WTC11 (cell line): ENCODE results near the gene S100B. TPM values are rescaled to one million over a fixed set of nuclear protein-coding genes. Genes with fewer than 3 reads are reported as not detected.

Experiments used
- ATAC-seq: fragments of 200-7000 bp; cut with Tn5 transposase; 2 replicates; pipeline ENCODE4 v1.10.0; 2021; ENCODE audit warnings: mild to moderate bottlenecking, moderate library complexity
- CTCF ChIA-PET: fragments of 300-600 bp; sonication (Branson Sonifier 250); formaldehyde crosslinking; loops from one replicate; lab custom pipeline; 2021; ENCODE audit warnings: antibody characterized with exemption; lab: Charles Lee
- POLR2A ChIA-PET: fragments of 350-600 bp; sonication (Branson Sonifier 250); formaldehyde crosslinking; loops from one replicate; lab custom pipeline; 2021; ENCODE audit warnings: antibody characterized with exemption; lab: Charles Lee
- DNase-seq: peaks from one replicate; pipeline ENCODE4 v3.0.0; 2021; ENCODE audit warnings: low spot score
- H3K27ac Mint-ChIP-seq: 2 replicates; pipeline ENCODE4 v1.8.0; 2021; ENCODE audit warnings: mixed read lengths
- H3K27me3 Mint-ChIP-seq: 2 replicates; pipeline ENCODE4 v1.8.0; 2021; ENCODE audit warnings: low read depth, mild to moderate bottlenecking, moderate library complexity, mixed read lengths
- H3K36me3 Mint-ChIP-seq: 2 replicates; pipeline ENCODE4 v1.8.0; 2021; ENCODE audit warnings: mixed read lengths
- H3K4me1 Mint-ChIP-seq: 2 replicates; pipeline ENCODE4 v1.8.0; 2022; ENCODE audit warnings: mixed read lengths
- H3K4me3 Mint-ChIP-seq: 2 replicates; pipeline ENCODE4 v1.8.0; 2021; ENCODE audit warnings: mild to moderate bottlenecking, moderate library complexity, mixed read lengths
- H3K9me3 Mint-ChIP-seq: 2 replicates; pipeline ENCODE4 v1.8.0; 2021; ENCODE audit warnings: mixed read lengths
- AR ChIP-seq: fragments of 250-450 bp; sonication (Bioruptor Pico); IDR thresholded peaks from 2 replicates; pipeline ENCODE4 v1.9.0; 2021; ENCODE audit warnings: mild to moderate bottlenecking
- CREM ChIP-seq: sonication (generic); formaldehyde crosslinking; IDR thresholded peaks from 2 replicates; pipeline ENCODE4 v1.8.1; 2022; ENCODE audit warnings: mild to moderate bottlenecking, missing genetic modification reagents, moderate library complexity
- E2F5 ChIP-seq: sonication (generic); formaldehyde crosslinking; IDR thresholded peaks from 2 replicates; pipeline ENCODE4 v1.8.1; 2022; ENCODE audit warnings: mild to moderate bottlenecking, moderate library complexity, missing genetic modification reagents
- ELF4 ChIP-seq: sonication (generic); formaldehyde crosslinking; IDR thresholded peaks from 2 replicates; pipeline ENCODE4 v1.8.1; 2022; ENCODE audit warnings: low read depth, mild to moderate bottlenecking, moderate library complexity, missing genetic modification reagents
- ERG ChIP-seq: fragments of 250-450 bp; sonication (Bioruptor Pico); IDR thresholded peaks from 2 replicates; pipeline ENCODE4 v1.8.0; 2021; ENCODE audit warnings: mild to moderate bottlenecking
- ESRRA ChIP-seq: sonication (generic); formaldehyde crosslinking; IDR thresholded peaks from 2 replicates; pipeline ENCODE4 v1.8.1; 2022; ENCODE audit warnings: mild to moderate bottlenecking, missing genetic modification reagents, borderline replicate concordance
- FOXJ3 ChIP-seq: sonication (generic); formaldehyde crosslinking; IDR thresholded peaks from 2 replicates; pipeline ENCODE4 v1.9.0; 2021; ENCODE audit warnings: missing genetic modification reagents, mild to moderate bottlenecking, borderline replicate concordance
- GRHL2 ChIP-seq: fragments of 250-450 bp; sonication (Bioruptor Pico); IDR thresholded peaks from 2 replicates; pipeline ENCODE4 v1.8.0; 2022; ENCODE audit warnings: mild to moderate bottlenecking, moderate library complexity; ENCODE audit not compliant: insufficient replicate concordance, severe bottlenecking
- IRF1 ChIP-seq: sonication (generic); formaldehyde crosslinking; IDR thresholded peaks from 2 replicates; pipeline ENCODE4 v1.8.0; 2023; ENCODE audit warnings: missing genetic modification reagents
- MAX ChIP-seq: sonication (generic); formaldehyde crosslinking; IDR thresholded peaks from 2 replicates; pipeline ENCODE4 v1.8.0; 2022; ENCODE audit warnings: mild to moderate bottlenecking, missing genetic modification reagents
- NFATC4 ChIP-seq: fragments of 250-450 bp; sonication (Bioruptor Pico); IDR thresholded peaks from 2 replicates; pipeline ENCODE4 v1.9.0; 2021; ENCODE audit warnings: mild to moderate bottlenecking
- NFE2L1 ChIP-seq: sonication (generic); formaldehyde crosslinking; IDR thresholded peaks from 2 replicates; pipeline ENCODE4 v1.8.1; 2023; ENCODE audit warnings: missing genetic modification reagents
- NFYB ChIP-seq: sonication (generic); formaldehyde crosslinking; conservative IDR thresholded peaks from 2 replicates; pipeline ENCODE4 v1.8.0; 2022; ENCODE audit warnings: low read depth, missing genetic modification reagents
- NR1H2 ChIP-seq: sonication (generic); formaldehyde crosslinking; IDR thresholded peaks from 2 replicates; pipeline ENCODE4 v1.9.0; 2021; ENCODE audit warnings: mild to moderate bottlenecking, moderate library complexity, missing genetic modification reagents
- NR3C1 ChIP-seq: sonication (generic); formaldehyde crosslinking; conservative IDR thresholded peaks from 2 replicates; pipeline ENCODE4 v1.8.1; 2023; ENCODE audit warnings: low read depth, mild to moderate bottlenecking, missing genetic modification reagents
- TCF7 ChIP-seq: sonication (generic); formaldehyde crosslinking; IDR thresholded peaks from 2 replicates; pipeline ENCODE4 v1.8.0; 2022; ENCODE audit warnings: mild to moderate bottlenecking, low read depth, missing genetic modification reagents, moderate library complexity
- USF1 ChIP-seq: sonication (generic); formaldehyde crosslinking; IDR thresholded peaks from 2 replicates; pipeline ENCODE4 v1.8.0; 2022; ENCODE audit warnings: mild to moderate bottlenecking, missing genetic modification reagents
- ZNF121 ChIP-seq: sonication (generic); formaldehyde crosslinking; IDR thresholded peaks from 2 replicates; pipeline ENCODE4 v1.8.0; 2023; ENCODE audit warnings: missing genetic modification reagents
- ZNF219 ChIP-seq: sonication (generic); formaldehyde crosslinking; IDR thresholded peaks from 2 replicates; pipeline ENCODE4 v1.8.0; 2023; ENCODE audit warnings: missing genetic modification reagents, mild to moderate bottlenecking, borderline replicate concordance
- ZNF263 ChIP-seq: sonication (generic); formaldehyde crosslinking; IDR thresholded peaks from 2 replicates; pipeline ENCODE4 v1.8.1; 2022; ENCODE audit warnings: low read depth, mild to moderate bottlenecking, moderate library complexity, missing genetic modification reagents
- ZNF416 ChIP-seq: fragments of 250-450 bp; sonication (Bioruptor Pico); IDR thresholded peaks from 2 replicates; pipeline ENCODE4 v1.9.0; 2021; ENCODE audit warnings: mild to moderate bottlenecking, inconsistent platforms
- ZNF423 ChIP-seq: fragments of 250-450 bp; sonication (Bioruptor Pico); IDR thresholded peaks from 2 replicates; pipeline ENCODE4 v2.1.2; 2022; ENCODE audit warnings: mild to moderate bottlenecking, moderate library complexity
- total RNA-seq: library from RNA; stranded (reverse); gene quantifications from 3 replicates; pipeline ENCODE4 v1.2.3, GENCODE V29; 2021

The S100B gene
- total RNA-seq, 1 experiment from 2014 or later: 0.46 TPM

GRCh38 chr21:46621457-46622182 lies 16.7 kb upstream of the S100B start:
- ATAC-seq (no peak), DNase-seq (no peak)
- H3K4me1 Mint-ChIP-seq: peaks cover 19% of the 10 kb centered on the region
- no peak overlapping the region for H3K4me3 Mint-ChIP-seq
- peaks cover 23% of the 10 kb centered on the region for H3K9me3 Mint-ChIP-seq
- TF ChIP-seq NFE2L1 (no peak), TCF7 (CRISPR knock-in tag) (no peak), ERG (CRISPR knock-in tag) (no peak), ZNF219 (no peak), ZNF423 (CRISPR knock-in tag) (no peak)
- ChIA-PET POLR2A (interaction anchor here (0.6 kb wide), 2 partner anchors 14 to 54 kb away, joined by 3 to 4 read pairs; partner anchors contain the start of gene PRMT2), CTCF (interaction anchor here (0.9 to 1.4 kb wide), 2 partner anchors 13 to 198 kb away, joined by 3 to 5 read pairs; no protein-coding TSS in a partner anchor)
- H3K27ac Mint-ChIP-seq: no peak overlapping the region
- no peaks in the 10 kb centered on the region; the same call in none of the 2 replicates for H3K27me3 Mint-ChIP-seq
- peaks cover 16% of the 10 kb centered on the region for H3K36me3 Mint-ChIP-seq

- Mint-ChIP-seq H3K27me3 (no peaks in the 10 kb centered on the region; the same call in 1 of the 2 replicates), H3K9me3 (peaks cover 15% of the 10 kb centered on the region), H3K4me1 (peaks cover 19% of the 10 kb centered on the region), H3K4me3 (no peak overlapping the region)
- no peak for ATAC-seq
- DNase-seq: no peak
- ChIA-PET POLR2A (no interaction called here), CTCF (interaction anchor here (1.4 kb wide), 1 partner anchor 197 kb away, joined by 3 read pairs; no protein-coding TSS in a partner anchor)
- TF ChIP-seq E2F5: no peak
- TF ChIP-seq NR1H2 (CRISPR knock-in tag): no peak
- TF ChIP-seq AR (CRISPR knock-in tag): no peak
- no peak for TF ChIP-seq CREM (CRISPR knock-in tag)
- TF ChIP-seq MAX (CRISPR knock-in tag): no peak
- TF ChIP-seq ZNF219: no peak
- TF ChIP-seq NFATC4: no peak
- no peak for TF ChIP-seq IRF1 (CRISPR knock-in tag)
- TF ChIP-seq FOXJ3 (CRISPR knock-in tag): no peak
- no peak for TF ChIP-seq ZNF121 (CRISPR knock-in tag)
- no peak for TF ChIP-seq ZNF263
- no peak for TF ChIP-seq ZNF416 (CRISPR knock-in tag)
- TF ChIP-seq ELF4 (CRISPR knock-in tag): no peak
- TF ChIP-seq GRHL2 (CRISPR knock-in tag): no peak
- TF ChIP-seq USF1 (CRISPR knock-in tag): no peak
- no peak for TF ChIP-seq NR3C1
- TF ChIP-seq NFYB (CRISPR knock-in tag): no peak
- TF ChIP-seq ESRRA (CRISPR knock-in tag): no peak
- TF ChIP-seq, all 79 proteins: peak for 0
- peaks cover 9% of the 10 kb centered on the region for H3K36me3 Mint-ChIP-seq
- H3K27ac Mint-ChIP-seq: 0 out of 2 replicates have a peak overlapping the region, but pooled peaks have one; percentile 33
These were observed 16.0 kb upstream of the S100B start for GRCh38 chr21:46620846-46621245.
